ENCODE data around the gene TSPAN9.

TSPAN9 gene

GRCh38 chr12:3083241-3083920, 6.2 kb downstream of the TSPAN9 start:
- CTCF ChIA-PET, result no interaction called here
- no peak for TF ChIP-seq CTCF (IDR thresholded peaks at IDR 0.05; ENCODE audit: control extremely low read depth, extremely low read depth, low read depth, missing control alignments)
- DNase-seq (ENCODE audit: extremely low spot score), result no peak
- POLR2A ChIA-PET, result no interaction called here

DNA sequence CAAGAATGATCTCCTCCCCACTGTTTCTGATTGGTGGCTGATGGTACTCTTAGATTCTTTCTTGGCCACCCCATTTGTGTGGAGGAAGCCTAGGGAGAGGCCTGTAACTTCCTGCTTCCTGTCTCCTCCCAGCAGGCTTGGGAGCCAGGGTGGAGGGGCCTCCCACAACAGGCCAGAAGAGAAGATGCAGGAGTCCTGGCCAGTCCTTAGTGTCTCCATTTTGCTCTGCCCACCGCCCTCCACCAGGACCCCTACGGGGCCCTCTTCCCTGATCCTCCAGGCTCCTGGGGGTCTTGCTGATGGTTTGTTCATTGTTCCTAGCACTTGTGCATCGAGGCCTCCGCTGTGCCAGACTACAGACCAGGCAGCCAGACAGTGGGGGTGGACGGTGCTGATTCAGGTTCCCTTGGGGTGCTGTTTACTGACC, 6.8 kb downstream of the TSPAN9 start:
- CTCF ChIA-PET, result no interaction called here
- TF ChIP-seq CTCF (IDR thresholded peaks at IDR 0.05; ENCODE audit: control extremely low read depth, extremely low read depth, low read depth, missing control alignments), result no peak
- no peak for DNase-seq (ENCODE audit: extremely low spot score)
- POLR2A ChIA-PET, result no interaction called here

DNA sequence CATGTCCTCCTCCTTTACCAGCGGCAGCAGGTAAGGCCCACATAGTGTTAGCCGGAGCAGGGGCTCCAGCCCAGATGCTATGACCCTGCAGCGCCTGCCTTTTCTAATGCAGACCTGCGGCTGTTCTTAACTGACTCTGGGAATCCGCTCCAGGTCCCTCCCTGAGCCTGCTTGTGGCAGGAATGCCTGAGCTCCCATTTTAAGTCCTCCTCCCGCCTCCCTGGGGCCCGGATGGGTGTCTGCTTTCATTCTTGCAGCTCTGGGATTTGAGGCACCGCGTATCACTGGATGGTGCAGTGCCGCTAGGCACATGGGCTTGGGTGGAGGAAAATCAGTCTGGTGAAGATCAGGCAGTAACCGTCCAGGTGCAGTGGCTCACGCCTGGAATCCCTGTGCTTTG, 7.6 kb downstream of the TSPAN9 start:
- DNase-seq (ENCODE audit: extremely low spot score), result no peak
- no peak for TF ChIP-seq CTCF (IDR thresholded peaks at IDR 0.05; ENCODE audit: control extremely low read depth, extremely low read depth, low read depth, missing control alignments)
- ChIA-PET POLR2A (no interaction called here), CTCF (no interaction called here)

DNA sequence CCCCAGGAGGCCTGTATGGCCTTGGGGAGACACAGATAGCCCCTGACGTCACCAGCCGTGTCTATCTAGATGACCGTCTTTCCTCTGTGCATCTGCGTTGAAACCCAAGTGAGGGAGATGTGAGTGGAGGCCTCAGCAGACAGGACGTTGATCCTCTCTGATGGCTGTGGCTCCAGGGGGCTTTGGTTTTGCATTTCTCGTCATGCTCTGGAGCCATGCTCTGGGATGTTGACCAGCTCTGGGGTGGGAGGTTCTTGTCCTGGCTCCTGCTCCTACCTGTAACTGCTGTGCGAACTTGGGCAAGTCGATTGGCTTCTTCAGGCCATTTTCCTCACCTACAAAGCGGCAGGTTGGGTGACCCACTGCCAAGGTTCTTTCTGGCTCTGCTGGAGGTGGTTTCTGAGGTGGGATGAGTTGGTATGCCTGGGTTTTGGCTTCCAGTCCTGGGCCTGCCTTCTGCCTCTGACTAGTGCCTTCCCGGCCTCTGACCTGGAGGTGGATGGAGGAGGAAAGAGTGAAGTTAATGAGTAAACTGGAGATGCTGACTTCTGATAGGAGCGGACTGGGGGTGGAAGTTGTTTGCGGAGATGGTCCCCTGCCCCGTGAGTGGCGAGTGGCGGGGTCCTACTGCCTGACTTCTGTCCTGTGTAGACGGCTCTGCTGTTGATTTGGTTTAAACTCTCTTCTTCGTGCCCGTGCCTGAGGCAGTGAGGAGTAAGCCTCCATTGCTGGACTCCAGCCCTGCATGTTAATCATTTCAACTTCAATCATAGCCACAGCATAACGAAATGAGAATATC, 8.4 kb downstream of the TSPAN9 start:
- no peak for TF ChIP-seq CTCF (IDR thresholded peaks at IDR 0.05; ENCODE audit: control extremely low read depth, extremely low read depth, low read depth, missing control alignments)
- no peak for DNase-seq (ENCODE audit: extremely low spot score)
- ChIA-PET POLR2A (no interaction called here), CTCF (interaction anchor here (0.9 kb wide), 1 partner anchor 12 kb away, joined by 4 read pairs; no protein-coding TSS in a partner anchor)

DNA sequence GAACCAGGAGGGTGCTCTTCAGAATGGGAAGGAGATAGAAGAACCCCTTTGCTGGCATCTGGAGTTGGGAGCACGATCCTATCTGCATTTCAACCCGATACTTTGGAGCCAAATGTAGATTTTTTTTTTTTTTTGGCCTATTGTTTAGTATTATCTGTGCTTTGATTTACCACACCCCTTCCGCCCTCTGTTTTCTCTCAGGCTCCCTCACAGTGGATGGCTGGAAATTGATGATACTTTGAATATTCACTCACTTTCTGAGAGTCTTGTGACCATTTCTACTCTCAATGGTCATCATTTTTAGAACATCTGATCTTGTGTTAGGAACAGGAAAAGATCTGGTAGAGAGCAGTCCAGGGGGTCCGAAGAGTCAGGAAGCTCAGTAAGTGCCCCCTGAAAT, 9.0 kb downstream of the TSPAN9 start:
- no peak for TF ChIP-seq CTCF (IDR thresholded peaks at IDR 0.05; ENCODE audit: control extremely low read depth, extremely low read depth, low read depth, missing control alignments)
- POLR2A ChIA-PET, result no interaction called here
- no peak for DNase-seq (ENCODE audit: extremely low spot score)
- CTCF ChIA-PET, result interaction anchor here (0.9 to 1.5 kb wide), 2 partner anchors 13 to 44 kb away, joined by 4 read pairs; no protein-coding TSS in a partner anchor

GRCh38 chr12:3086729-3087323, 9.6 kb downstream of the TSPAN9 start:
- no peak for TF ChIP-seq CTCF (IDR thresholded peaks at IDR 0.05; ENCODE audit: control extremely low read depth, extremely low read depth, low read depth, missing control alignments)
- ChIA-PET POLR2A (no interaction called here), CTCF (interaction anchor here (0.9 to 1.5 kb wide), 2 partner anchors 13 to 45 kb away, joined by 4 read pairs; no protein-coding TSS in a partner anchor)
- DNase-seq (ENCODE audit: extremely low spot score), result no peak
